CD4-positive, alpha-beta T cell treated with Interferon gamma for 1 hour (primary cell): ENCODE data around the gene SYS1.

Experiments
- DNase-seq: peaks from one replicate; pipeline ENCODE4 v3.0.0-alpha.2; 2020

The SYS1 gene

GRCh38 chr20:45392733-45393132, 29.8 kb downstream of the SYS1 start:
- no peak for DNase-seq

- no peak for DNase-seq
Measured at GRCh38 chr20:45394221-45395113, 31.5 kb downstream of the SYS1 start.

GRCh38 chr20:45395114-45395415, 32.1 kb downstream of the SYS1 start:
- no peak for DNase-seq

GRCh38 chr20:45399018-45399417, 36.1 kb downstream of the SYS1 start:
- no peak for DNase-seq

- no peak for DNase-seq
Measured at GRCh38 chr20:45400346-45401031, 37.5 kb downstream of the SYS1 start.

GRCh38 chr20:45402946-45403345, 40.0 kb downstream of the SYS1 start:
- DNase-seq = no peak

GRCh38 chr20:45404438-45404837, 41.5 kb downstream of the SYS1 start:
- no peak for DNase-seq

- no peak for DNase-seq
Measured at GRCh38 chr20:45405571-45406259, 42.8 kb downstream of the SYS1 start.

- peak; percentile 20 for DNase-seq
Measured at GRCh38 chr20:45406260-45407066, 43.5 kb downstream of the SYS1 start.

- no peak for DNase-seq
Measured at GRCh38 chr20:45407067-45407745, 44.2 kb downstream of the SYS1 start.

GRCh38 chr20:45407783-45408645, 45.1 kb downstream of the SYS1 start, which contains the start of gene DBNDD2:
Gene DBNDD2, plus strand, starts transcription at chr20:45408289. Its CDS starts 179 bp downstream, at chr20:45408468.
- DNase-seq = no peak

- peak; percentile 22 for DNase-seq
Measured at GRCh38 chr20:45408646-45409213, 45.8 kb downstream of the SYS1 start.

- DNase-seq = no peak
Measured at GRCh38 chr20:45409521-45410272, 46.7 kb downstream of the SYS1 start.

GRCh38 chr20:45410887-45411286, 47.9 kb downstream of the SYS1 start:
- DNase-seq = no peak

GRCh38 chr20:45412653-45413052, 49.7 kb downstream of the SYS1 start:
- DNase-seq = no peak

- no peak for DNase-seq
Measured at GRCh38 chr20:45413479-45413878, 50.5 kb downstream of the SYS1 start.

- DNase-seq = peak; percentile 90
Measured at GRCh38 chr20:45415822-45416637, 53.1 kb downstream of the SYS1 start, which contains the start of gene PIGT. Gene PIGT, plus strand, starts transcription at chr20:45416141. Its CDS starts 16 bp downstream, at chr20:45416157.

GRCh38 chr20:45416917-45417316, 54.0 kb downstream of the SYS1 start:
- no peak for DNase-seq
